C1 segment of cervical spinal cord (tissue), 14 donors: ENCODE measurements around the gene SNAP91.
"Not testable (repeated sequence)": the region's sequence is repeated elsewhere in the genome, so short reads cannot be mapped to it uniquely, and the experiment has no call there.

Experiments
- DNase-seq, 14 donors: peaks; one replicate each; lab custom pipeline; 2025; lab: John Stamatoyannopoulos, UW

The SNAP91 gene

GRCh38 chr6:83708970-83709747 lies at the start of gene SNAP91:
TSS of gene SNAP91 (minus strand) at chr6:83709101. CDS start at chr6:83707927, 1,174 bp downstream.
- peak in 13 of 14 donors; percentile 17 to 89 (median 55) for DNase-seq

- no peak for DNase-seq
Measured at GRCh38 chr6:83758533-83758932, 49.6 kb upstream of the SNAP91 start.

GRCh38 chr6:83757021-83757420 lies 48.1 kb upstream of the SNAP91 start:
- DNase-seq = no peak

- DNase-seq = no peak
Measured at GRCh38 chr6:83756565-83756964, 47.7 kb upstream of the SNAP91 start.

- not testable (repeated sequence) for DNase-seq
Measured at GRCh38 chr6:83752375-83752774, 43.5 kb upstream of the SNAP91 start.

- DNase-seq = no peak
Measured at GRCh38 chr6:83741089-83741488, 32.2 kb upstream of the SNAP91 start.

GRCh38 chr6:83735461-83735860 lies 26.6 kb upstream of the SNAP91 start:
- DNase-seq = no peak

GRCh38 chr6:83729871-83730270 lies 21.0 kb upstream of the SNAP91 start:
- no peak for DNase-seq

- DNase-seq = no peak
Measured at GRCh38 chr6:83722876-83723275, 14.0 kb upstream of the SNAP91 start.

- no peak for DNase-seq
Measured at GRCh38 chr6:83717809-83718208, 8.9 kb upstream of the SNAP91 start.

GRCh38 chr6:83711958-83712357 lies 3.1 kb upstream of the SNAP91 start:
- DNase-seq = no peak

- DNase-seq = no peak
Measured at GRCh38 chr6:83709748-83710050, 798 bp upstream of the SNAP91 start.

- DNase-seq = peak in 10 of 14 donors; percentile 27 to 84 (median 54)
Measured at GRCh38 chr6:83708546-83708969, 343 bp downstream of the SNAP91 start.

- DNase-seq = peak in 12 of 14 donors; percentile 21 to 74 (median 44)
Measured at GRCh38 chr6:83707829-83708545, 914 bp downstream of the SNAP91 start.

- peak in 1 of 14 donors; percentile 50 for DNase-seq
Measured at GRCh38 chr6:83702749-83703148, 6.2 kb downstream of the SNAP91 start.

- DNase-seq = no peak
Measured at GRCh38 chr6:83702077-83702476, 6.8 kb downstream of the SNAP91 start.

GRCh38 chr6:83696674-83697073 lies 12.2 kb downstream of the SNAP91 start:
- no peak for DNase-seq

GRCh38 chr6:83685481-83685880 lies 23.4 kb downstream of the SNAP91 start:
- no peak for DNase-seq

GRCh38 chr6:83677791-83678190 lies 31.1 kb downstream of the SNAP91 start:
- no peak for DNase-seq

GRCh38 chr6:83637953-83638352 lies 70.9 kb downstream of the SNAP91 start:
- no peak for DNase-seq

- no peak for DNase-seq
Measured at GRCh38 chr6:83636800-83637199, 72.1 kb downstream of the SNAP91 start.

- no peak for DNase-seq
Measured at GRCh38 chr6:83633609-83634008, 75.3 kb downstream of the SNAP91 start.

GRCh38 chr6:83633149-83633548 lies 75.8 kb downstream of the SNAP91 start:
- DNase-seq = no peak
